ENCODE measurements around the gene CD63. TPM values are rescaled to one million over a fixed set of nuclear protein-coding genes. Genes with fewer than 3 reads are reported as not detected.

Gene CD63
- total and polyA plus RNA-seq, 2 of the 4 experiments (the other 2 are of a cell fraction): 995 to 1,398 TPM

DNA sequence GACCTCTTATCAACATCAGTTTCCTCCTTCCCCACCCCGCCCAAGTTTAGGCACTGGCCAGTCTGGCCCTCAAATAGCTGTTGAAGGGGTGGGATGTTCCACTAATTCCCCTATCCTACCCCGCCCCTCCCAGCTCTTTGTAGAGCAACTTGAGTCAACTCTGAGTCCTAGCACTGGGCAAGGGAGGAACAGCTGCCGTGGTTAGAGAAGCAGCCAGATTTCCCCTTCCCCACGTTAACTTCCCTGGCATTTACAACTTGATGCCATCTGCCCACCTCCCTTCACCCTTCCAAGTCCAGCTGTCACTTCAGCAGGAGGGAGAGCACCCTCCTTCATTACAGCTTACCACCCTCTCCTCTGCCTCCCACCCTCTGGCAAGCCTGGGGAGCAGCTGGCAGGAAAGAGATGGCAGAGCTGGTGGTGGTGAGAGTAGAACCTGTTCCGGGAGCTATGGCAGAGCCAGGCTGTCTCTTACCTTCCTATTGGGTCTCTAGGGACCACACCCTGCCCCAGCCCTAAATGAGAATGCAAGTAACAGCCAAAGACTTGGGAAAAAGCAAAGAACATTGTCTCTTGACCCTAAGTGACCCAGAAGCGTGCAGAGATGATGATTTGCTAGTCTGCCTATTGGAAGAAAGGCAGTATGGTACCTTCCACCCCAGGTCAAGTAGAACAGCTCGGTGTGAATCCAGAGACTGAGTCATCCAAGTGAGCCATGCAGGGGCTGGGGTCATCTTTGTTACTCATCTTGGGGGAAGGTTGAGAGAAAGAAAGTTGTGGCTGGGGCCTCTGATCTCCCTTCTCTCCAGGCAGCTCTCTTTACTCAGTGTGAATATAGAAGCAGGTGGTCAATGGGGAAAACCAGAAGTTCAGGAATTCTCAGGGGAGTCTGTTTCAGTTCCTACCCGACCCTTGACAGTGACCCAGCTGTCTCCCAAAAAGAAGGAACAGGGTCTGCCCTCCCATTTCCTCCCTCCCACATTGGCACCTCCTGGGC is 11.5 kb downstream of the CD63 start:
- intact Hi-C loops (cut with micrococcal nuclease) (no loop called here), dilution Hi-C loops (cut with HindIII; ENCODE audit: low sequenced_read_pairs, unreplicated experiment) (no loop called here), in situ Hi-C loops (cut with MboI; ENCODE audit: low sequenced_read_pairs) (no loop called here)
- H3K4me3 ChIP-seq (ENCODE audit: insufficient read depth, low read depth, low read length): peak overlapping the region; percentile 78
- no peak for ATAC-seq (ENCODE audit: low read depth)
- no peaks in the 10 kb centered on the region for H3K9me3 ChIP-seq (ENCODE audit: control insufficient read depth, insufficient read depth, low read length)
- peak; percentile 77 for TF ChIP-seq BHLHE40 (IDR thresholded peaks at IDR 0.05; ENCODE audit: low read depth, low read length)
- no peak for TF ChIP-seq CEBPB (IDR thresholded peaks at IDR 0.05; ENCODE audit: low read depth, low read length)
- peak; percentile 86 for TF ChIP-seq FOS (IDR thresholded peaks at IDR 0.05; ENCODE audit: low read depth, low read length)
- no peaks in the 10 kb centered on the region for H3K36me3 ChIP-seq (ENCODE audit: control insufficient read depth, insufficient read depth, low read length)
- H3K4me1 ChIP-seq (ENCODE audit: control insufficient read depth, insufficient read depth, low read length): peaks cover 42% of the 10 kb centered on the region
- peaks cover 16% of the 10 kb centered on the region for H4K20me1 ChIP-seq (ENCODE audit: insufficient read depth, low read length)
- peak overlapping the region; percentile 47; the same call in 1 of the 3 replicates for H2BK15ac ChIP-seq (ENCODE audit: low read depth, low read length)
- H3K14ac ChIP-seq (replicated peaks; ENCODE audit: low read depth, low read length): peak overlapping the region; percentile 65
- no peak overlapping the region for H3K56ac ChIP-seq (ENCODE audit: extremely low read depth, insufficient read depth, low read length)
- WGBS, 2 experiments (ENCODE audit: extremely low coverage in 2 of 2, insufficient read length in 1 of 2): 50% methylated on average over 2 of the region's 8 CpGs; no CpG with 5 or more reads in 1 of the 2 experiments
- CTCF ChIA-PET: no interaction called here
- H3K4ac ChIP-seq (ENCODE audit: low read depth, low read length): peak overlapping the region; percentile 82
- H2BK20ac ChIP-seq (ENCODE audit: low read depth, low read length): 0 out of 2 replicates have a peak overlapping the region, but pooled peaks have one; percentile 26
- BruUV-seq (replicated peaks): no TSS peak
- H4K8ac ChIP-seq (ENCODE audit: low read depth in 2 of 2, low read length in 2 of 2): peak overlapping the region; percentile 83 to 95
- H3K18ac ChIP-seq (ENCODE audit: low read depth, low read length): peak overlapping the region; percentile 11; the same call in 1 of the 2 replicates
- POLR2A ChIA-PET (ENCODE audit: unreplicated experiment): no interaction called here
- H3K79me1 ChIP-seq (ENCODE audit: low read depth in 1 of 2, low read length in 2 of 2): peaks cover 17 to 53% of the 10 kb centered on the region in 2 experiments
- peak overlapping the region; percentile 26; the same call in 1 of the 2 replicates for H4K5ac ChIP-seq (ENCODE audit: low read depth, low read length)
- H2BK5ac ChIP-seq (ENCODE audit: low read depth, low read length, poor library complexity, severe bottlenecking): peak overlapping the region; percentile 71
- peak overlapping the region; percentile 38 for H3K27ac ChIP-seq (ENCODE audit: insufficient read depth, low read length)
- H3K9me1 ChIP-seq (ENCODE audit: insufficient read depth, low read length): peaks cover 32% of the 10 kb centered on the region
- H3K9ac ChIP-seq (ENCODE audit: low read depth, low read length): peak overlapping the region; percentile 70; the same call in 1 of the 2 replicates
- DNase-seq: peak; percentile 86
- H3K27me3 ChIP-seq (ENCODE audit: control insufficient read depth, insufficient read depth, low read length): no peaks in the 10 kb centered on the region
- peak overlapping the region; percentile 59 for H2BK120ac ChIP-seq (ENCODE audit: low read depth, low read length)
- peak overlapping the region; percentile 98 for H2AK5ac ChIP-seq (ENCODE audit: low read depth, low read length)
- peak overlapping the region; percentile 65 for H2AFZ ChIP-seq (replicated peaks; ENCODE audit: low read length, poor library complexity)
- peak overlapping the region; percentile 78 for H4K91ac ChIP-seq (ENCODE audit: insufficient read depth, low read depth, low read length)
- H3K23ac ChIP-seq (ENCODE audit: low read depth, low read length): peak overlapping the region; percentile 80
- peak overlapping the region; percentile 94 for H3K4me2 ChIP-seq (ENCODE audit: low read depth, low read length)
- H2AK9ac ChIP-seq (replicated peaks; ENCODE audit: low read depth, low read length, poor library complexity): peak overlapping the region; percentile 78
